Measurements from ENCODE around the gene MBL2.

Gene MBL2

DNA sequence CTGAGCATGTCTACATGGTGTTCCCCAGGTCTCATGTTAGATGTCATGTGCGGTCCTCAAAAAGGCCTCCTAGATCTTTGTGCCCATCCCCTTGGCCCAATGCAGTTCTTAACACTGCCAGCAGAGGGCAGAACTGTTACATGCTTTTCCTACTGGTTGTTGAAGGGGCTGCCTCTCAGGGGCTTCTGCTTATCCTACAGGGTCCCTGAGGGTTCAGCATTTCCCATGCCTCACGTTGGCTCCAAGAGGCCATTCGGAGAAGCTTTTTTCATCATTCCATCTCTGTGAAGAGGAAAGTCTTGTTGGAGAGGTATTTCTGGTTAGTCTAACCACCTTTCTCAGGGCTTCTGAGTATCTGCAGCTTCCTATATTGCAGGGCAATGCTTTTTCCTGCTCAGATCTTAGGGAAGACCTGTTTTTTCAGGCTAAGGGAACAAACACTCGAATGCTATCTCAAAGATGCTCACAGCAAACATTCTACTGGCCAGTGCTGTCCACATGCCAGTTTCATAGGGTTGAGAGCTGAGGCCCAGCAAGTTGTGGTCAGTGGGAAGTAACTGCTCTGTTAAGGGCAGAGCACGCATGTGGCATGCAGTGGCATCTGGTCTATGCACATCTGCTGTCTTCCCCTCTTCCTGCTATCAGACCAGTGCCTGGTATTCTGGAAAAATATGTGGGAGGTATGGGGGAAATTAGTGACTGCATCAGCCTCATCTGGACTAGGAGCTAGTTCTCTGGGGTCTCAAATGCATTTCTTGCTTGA is 31.5 kb downstream of the MBL2 start:
- in situ Hi-C loops (cut with MboI; ENCODE audit: low sequenced_read_pairs), result no loop called here

DNA sequence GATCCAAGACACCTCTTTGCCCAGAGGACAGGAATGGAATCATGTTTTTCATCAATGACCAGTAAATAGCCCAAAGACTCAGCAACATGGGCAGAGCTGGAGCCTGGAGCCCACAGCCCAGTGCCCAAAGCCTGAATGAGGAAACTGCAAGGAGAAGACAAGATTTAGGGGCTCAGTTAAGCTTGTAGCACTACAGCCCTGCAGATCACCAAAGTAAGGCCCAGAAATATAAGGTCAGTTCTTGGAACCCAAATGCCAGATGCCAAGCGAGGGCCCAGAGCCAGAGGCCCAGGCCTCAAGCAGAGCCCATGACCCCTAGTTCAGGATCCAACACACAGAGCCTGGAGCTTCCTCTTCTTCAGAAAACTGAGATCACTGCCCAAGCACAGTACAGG is 32.4 kb downstream of the MBL2 start:
- in situ Hi-C loops (cut with MboI; ENCODE audit: low sequenced_read_pairs), result no loop called here

DNA sequence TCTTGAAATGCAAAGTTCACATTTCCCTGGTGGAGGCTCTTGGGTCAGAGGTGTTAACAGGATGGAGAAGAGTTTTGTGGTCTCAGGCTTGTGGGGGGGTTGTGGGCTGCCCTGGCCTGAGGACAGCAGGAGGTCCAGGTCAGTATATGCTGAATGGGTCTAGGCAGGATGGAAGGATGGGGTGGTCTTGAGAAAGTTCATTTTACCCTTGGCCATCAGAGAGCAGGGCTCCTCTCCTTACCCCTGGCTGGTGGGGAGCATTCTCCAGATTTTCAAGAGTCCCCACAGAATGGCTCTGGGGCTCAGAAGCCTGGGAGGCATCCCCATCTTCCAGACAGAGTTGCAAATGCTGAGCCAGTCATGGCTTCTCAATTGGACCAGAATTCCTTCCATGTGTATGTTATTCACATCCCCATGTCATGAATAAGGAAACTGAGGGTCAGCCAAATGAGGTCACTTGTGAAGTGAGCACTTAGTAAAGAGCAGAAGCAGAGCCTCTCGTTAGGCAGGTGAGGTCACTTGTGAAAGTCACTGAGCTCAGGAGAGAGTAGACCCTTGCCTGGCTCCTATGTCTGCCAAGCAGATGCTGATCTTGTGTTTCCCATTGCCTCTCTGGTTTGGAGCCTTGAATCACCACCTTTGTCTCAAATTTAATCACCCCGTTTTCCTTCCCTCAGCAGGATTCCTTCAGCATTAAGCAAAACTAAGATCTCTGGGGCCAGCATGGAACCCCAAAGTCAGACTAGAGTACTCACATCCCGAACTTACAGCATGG is 33.0 kb downstream of the MBL2 start:
- in situ Hi-C loops (cut with MboI; ENCODE audit: low sequenced_read_pairs), result no loop called here

DNA sequence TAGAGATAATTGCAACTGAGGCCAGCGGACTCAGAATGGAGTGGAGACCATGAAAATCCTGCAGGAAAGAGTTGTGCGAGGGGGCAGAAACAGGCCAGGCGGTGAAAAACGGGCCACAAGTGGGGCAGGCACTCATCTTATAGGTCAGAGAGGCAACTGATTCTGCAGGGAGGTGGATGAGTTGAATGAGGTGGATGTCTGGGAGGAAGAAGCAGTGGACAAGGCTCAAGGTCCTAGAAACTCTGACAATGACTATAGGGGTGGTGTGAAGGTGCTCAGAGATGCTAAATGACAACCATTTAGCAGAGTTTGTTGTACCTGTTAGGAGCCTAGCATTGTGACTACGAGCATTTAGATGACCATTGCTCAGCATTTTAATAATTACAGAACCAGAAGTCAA is 33.6 kb downstream of the MBL2 start:
- in situ Hi-C loops (cut with MboI; ENCODE audit: low sequenced_read_pairs), result no loop called here

DNA sequence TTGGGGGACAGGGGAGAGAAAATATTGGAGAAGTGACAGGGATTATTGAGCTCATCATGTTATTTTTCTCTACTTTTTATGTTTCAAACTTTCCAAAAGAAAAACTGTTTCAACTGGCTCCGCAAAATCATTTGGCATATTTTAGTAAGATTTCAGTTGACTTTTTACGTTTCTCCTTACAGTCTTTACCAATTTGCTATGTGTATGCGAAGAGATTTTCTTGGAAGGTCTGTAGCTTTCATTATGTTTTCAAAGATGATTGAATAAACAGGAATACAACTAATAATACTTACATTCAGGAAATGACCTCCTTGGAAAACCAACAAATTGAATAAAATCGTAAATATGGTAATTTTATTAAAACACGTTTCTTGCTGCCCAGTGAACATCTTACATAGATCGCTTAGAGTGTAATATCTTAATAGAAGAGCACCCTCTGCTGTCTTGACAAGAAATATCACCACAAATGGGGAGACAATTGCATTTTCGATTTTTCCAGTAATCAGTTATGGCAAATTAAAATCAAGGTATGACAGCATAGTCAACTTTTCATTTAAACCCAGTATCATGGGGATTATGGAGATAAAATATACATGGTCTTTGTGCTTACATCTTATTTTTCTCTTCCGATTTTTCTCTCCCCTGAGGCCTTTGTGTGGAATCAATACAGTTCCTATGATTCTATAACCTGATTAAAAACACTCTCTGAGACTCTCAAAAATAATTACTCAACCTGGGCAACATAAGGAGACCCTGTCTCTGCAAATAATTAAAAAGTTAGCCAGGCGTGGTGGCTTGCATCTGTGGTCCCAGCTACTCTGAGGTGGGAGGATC is 43.1 kb downstream of the MBL2 start:
- in situ Hi-C loops (cut with MboI; ENCODE audit: low sequenced_read_pairs), result no loop called here

DNA sequence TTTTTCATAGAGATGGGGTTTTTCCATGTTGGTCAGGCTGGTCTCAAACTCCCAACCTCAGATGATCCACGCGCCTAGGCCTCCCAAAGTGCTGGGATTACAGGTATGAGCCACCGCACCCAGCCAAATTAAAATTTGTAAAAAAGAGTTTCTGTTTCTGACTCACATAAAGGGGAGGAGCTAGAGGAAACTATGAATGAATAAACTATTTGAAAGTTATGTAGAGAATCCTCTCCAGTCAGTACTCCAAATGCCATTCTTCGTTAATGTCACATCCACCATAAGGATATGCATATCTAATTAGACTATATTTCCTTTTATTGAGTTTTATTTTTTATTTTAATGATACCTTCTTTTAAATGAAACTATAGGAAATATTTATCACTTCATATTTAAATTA is 52.6 kb downstream of the MBL2 start:
- in situ Hi-C loops (cut with MboI; ENCODE audit: low sequenced_read_pairs), result no loop called here
